GM12878 (cell line): ENCODE measurements around the gene FAM8A1. TPM values are rescaled to one million over a fixed set of nuclear protein-coding genes. Genes with fewer than 3 reads are reported as not detected.
"Not testable (repeated sequence)": the region's sequence is repeated elsewhere in the genome, so short reads cannot be mapped to it uniquely, and the experiment has no call there.

Experiments
- ATAC-seq: fragments of 200-7000 bp; cut with Tn5 transposase; 3 replicates; pipeline ENCODE4 v1.9.1; 2020; ENCODE audit warnings: mild to moderate bottlenecking, moderate library complexity
- BruUV-seq: library from RNA; stranded (reverse); fragments of 400-500 nt; replicated peaks from 2 replicates; lab custom pipeline; 2021; lab: Mats Ljungman, UMichigan
- CTCF ChIA-PET: fragments of 300-600 bp; sonication (Branson Sonifier 250); formaldehyde crosslinking; extraction: SDS; loops from one replicate; lab custom pipeline; 2021; ENCODE audit warnings: inconsistent platforms; lab: Yijun Ruan, JAX
- POLR2A ChIA-PET: fragments of 350-600 bp; formaldehyde crosslinking; extraction: SDS; loops from one replicate; lab custom pipeline; 2021; ENCODE audit warnings: inconsistent platforms; lab: Charles Lee
- RAD21 ChIA-PET: fragments of 300-600 bp; sonication (Branson Sonifier 250); formaldehyde crosslinking; loops from one replicate; lab custom pipeline; 2023; ENCODE audit warnings: antibody characterized with exemption; ENCODE audit not compliant: unreplicated experiment; lab: Charles Lee
- SMC1A ChIA-PET: fragments of 300-600 bp; sonication (Branson Sonifier 250); formaldehyde crosslinking; loops from one replicate; lab custom pipeline; 2023; ENCODE audit not compliant: unreplicated experiment, uncharacterized antibody; lab: Charles Lee
- DNase-seq: peaks from one replicate; pipeline ENCODE4 v3.0.0-alpha.2; 2011; ENCODE audit warnings: low read depth, low spot score
- FAIRE-seq: peaks from 3 replicates; lab custom pipeline; 2011; peaks lifted over from hg19 to GRCh38; lab: Jason Lieb, UNC
- H2AFZ ChIP-seq: 2 replicates; pipeline ENCODE4 v1.6.0; 2011; ENCODE audit warnings: low read depth, low read length, control low read depth; ENCODE audit not compliant: control insufficient read depth
- H3K27ac ChIP-seq: 2 replicates; pipeline ENCODE4 v1.5.1; 2011; ENCODE audit warnings: control low read depth; ENCODE audit not compliant: control insufficient read depth, insufficient read depth
- H3K27me3 ChIP-seq, 2 experiments: replicated peaks in 1 of 2; 2 replicates each; pipeline versions ENCODE4 v1.6.0 to v1.6.1; 2011; ENCODE audit warnings: low read length in 1 of 2; ENCODE audit not compliant: control insufficient read depth in 2 of 2, insufficient read depth in 2 of 2
- H3K36me3 ChIP-seq, 2 experiments: 2 replicates each; pipeline ENCODE4 v1.5.1; 2011; ENCODE audit warnings: low read length in 1 of 2; ENCODE audit not compliant: control insufficient read depth in 2 of 2, insufficient read depth in 2 of 2
- H3K4me1 ChIP-seq: 2 replicates; pipeline ENCODE4 v1.6.1; 2011; ENCODE audit warnings: mild to moderate bottlenecking, low read length, moderate library complexity, mixed read lengths; ENCODE audit not compliant: control insufficient read depth, insufficient read depth
- H3K4me2 ChIP-seq: 2 replicates; pipeline ENCODE4 v1.6.0; 2011; ENCODE audit warnings: control low read depth; ENCODE audit not compliant: control insufficient read depth, insufficient read depth
- H3K4me3 ChIP-seq: fragments of 200-600 bp; sonication (generic); 2 replicates; pipeline ENCODE4 v1.5.1; 2016
- H3K79me2 ChIP-seq: 2 replicates; pipeline ENCODE4 v1.6.0; 2011; ENCODE audit warnings: low read length; ENCODE audit not compliant: control insufficient read depth, insufficient read depth
- H3K9ac ChIP-seq: 2 replicates; pipeline ENCODE4 v1.8.0; 2011; ENCODE audit warnings: low read length, control low read depth, mixed read lengths; ENCODE audit not compliant: control insufficient read depth, insufficient read depth
- H3K9me3 ChIP-seq: replicated peaks from 3 replicates; pipeline ENCODE4 v1.5.1; 2011; ENCODE audit warnings: mild to moderate bottlenecking, low read length; ENCODE audit not compliant: control insufficient read depth, insufficient read depth
- H4K20me1 ChIP-seq: 2 replicates; pipeline ENCODE4 v1.6.0; 2011; ENCODE audit not compliant: control insufficient read depth, insufficient read depth
- FOS ChIP-seq: IDR thresholded peaks from 3 replicates; pipeline ENCODE4 v1.6.1; 2011; ENCODE audit warnings: borderline replicate concordance; ENCODE audit not compliant: insufficient read length; ENCODE audit errors: extremely low read depth
- KDM1A ChIP-seq: fragments of 200-600 bp; sonication (generic); IDR thresholded peaks from 2 replicates; pipeline ENCODE4 v1.6.1; 2016; ENCODE audit warnings: borderline replicate concordance
- MXI1 ChIP-seq: fragments of 150-350 bp; IDR thresholded peaks from 2 replicates; pipeline ENCODE4 v1.6.1; 2011; ENCODE audit warnings: low read depth, mild to moderate bottlenecking, inconsistent platforms, low read length, improper control_type of control experiment
- NFXL1 ChIP-seq: fragments of 450-650 bp; IDR thresholded peaks from 2 replicates; pipeline ENCODE4 v1.6.1; 2017; ENCODE audit warnings: antibody characterized with exemption, mild to moderate bottlenecking, borderline replicate concordance
- NR2F1 ChIP-seq: fragments of 450-650 bp; conservative IDR thresholded peaks from 2 replicates; pipeline ENCODE4 v1.6.1; 2017; ENCODE audit warnings: mild to moderate bottlenecking
- SMAD5 ChIP-seq: IDR thresholded peaks from 2 replicates; pipeline ENCODE4 v1.6.1; 2016; ENCODE audit warnings: antibody characterized with exemption, low read depth
- SUPT20H ChIP-seq: IDR thresholded peaks from 2 replicates; pipeline ENCODE4 v1.6.1; 2011; ENCODE audit warnings: low read depth, mild to moderate bottlenecking, low read length, moderate library complexity, borderline replicate concordance; ENCODE audit not compliant: control insufficient read depth
- TARDBP ChIP-seq: IDR thresholded peaks from 2 replicates; pipeline ENCODE4 v1.6.1; 2016; ENCODE audit warnings: borderline replicate concordance
- ZZZ3 ChIP-seq: IDR thresholded peaks from 2 replicates; pipeline ENCODE4 v1.6.1; 2011; ENCODE audit warnings: low read depth; ENCODE audit not compliant: control insufficient read depth, insufficient read length
- WGBS: methylation state at CpG from one replicate; pipeline ENCODE4 v1.1.6; 2016; ENCODE audit warnings: low lambda C conversion rate; ENCODE audit not compliant: insufficient replicate concordance, insufficient coverage; ENCODE audit errors: missing lambda C conversion rate; 5-methylcytosine and 5-hydroxymethylcytosine counted together
- in situ Hi-C: fragments of 300-500 bp; cut with MboI; formaldehyde crosslinking; loops from 9 replicates; pipeline ENCODE4 v1.14.3; 2018; ENCODE audit warnings: mixed read lengths
- intact Hi-C: fragments of 100-400 bp; cut with micrococcal nuclease; formaldehyde crosslinking; loops from one replicate; pipeline ENCODE4 v1.14.2; 2022; ENCODE audit not compliant: unreplicated experiment
- polyA plus RNA-seq, 11 experiments: library from polyadenylated mRNA; depleted of rRNA in 4 of 11; unstranded in 6 of 11; stranded (reverse) in 5 of 11; fragments of >200 nt; fragmentation: Nextera tagmentation in 4 of 11; fragmentation: Illumina TruSeq in 1 of 11; extraction: Ambion mirVana in 4 of 11; extraction: Trizol in 1 of 11; gene quantifications; 1 replicate in 1 of 11; 2 replicates in 10 of 11; pipeline versions ENCODE4 v1.2.1 to v1.2.3, GENCODE V29; 2011 to 2016; ENCODE audit warnings: inconsistent platforms in 2 of 11, missing spikeins in 2 of 11, low read depth in 1 of 11
- total RNA-seq, 4 experiments: library from RNA; depleted of rRNA in 3 of 4; stranded (reverse); fragments of >200 nt in 3 of 4; fragmentation: Illumina TruSeq in 1 of 4; extraction: Trizol in 1 of 4; gene quantifications; 2 replicates each; pipeline versions ENCODE4 v1.2.1 to v1.2.3, GENCODE V29; 2013 to 2021
- TF ChIP-seq, protein P1 (sequence below): fragments of 450-650 bp; formaldehyde crosslinking; IDR thresholded peaks from 2 replicates; pipeline ENCODE4 v1.4.0; 2020; ENCODE audit warnings: mild to moderate bottlenecking, moderate library complexity

FAM8A1 gene
- total and polyA plus RNA-seq, 10 of the 15 experiments (the other 5 are each of a cell fraction or from before 2014, with no cell fraction given), result 1.4 to 7.4 (median 3.6) TPM

DNA sequence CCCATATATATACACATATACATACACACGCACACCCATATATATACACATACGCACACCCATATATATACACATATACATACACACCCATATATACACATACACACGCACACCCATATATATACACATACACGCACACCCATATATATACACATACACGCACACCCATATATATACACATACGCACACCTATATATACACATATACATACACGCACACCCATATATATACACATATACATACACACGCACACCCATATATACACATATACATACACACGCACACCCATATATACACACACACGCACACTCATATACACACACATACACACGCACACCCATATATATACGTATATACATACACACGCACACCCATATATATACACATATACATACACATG, 13.5 kb upstream of the FAM8A1 start:
- H2AFZ ChIP-seq, H3K36me3 ChIP-seq, in situ Hi-C loops, H3K4me3 ChIP-seq, intact Hi-C loops, H3K27me3 ChIP-seq, H3K4me1 ChIP-seq, H3K9me3 ChIP-seq, H3K9ac ChIP-seq, POLR2A ChIA-PET, H3K27ac ChIP-seq, ATAC-seq, H3K4me2 ChIP-seq, H4K20me1 ChIP-seq, DNase-seq, FAIRE-seq, H3K79me2 ChIP-seq, BruUV-seq: not testable (repeated sequence)
- ChIA-PET RAD21 (interaction anchor here (1.0 to 1.1 kb wide), 2 partner anchors 15 to 230 kb away, joined by 3 read pairs; no protein-coding TSS in a partner anchor), SMC1A (interaction anchor here (1.1 to 6.2 kb wide), 3 partner anchors 218 to 429 kb away, joined by 3 to 60 read pairs (median 4); no protein-coding TSS in a partner anchor), CTCF (interaction anchor here (3.3 kb wide), 1 partner anchor 217 kb away, joined by 39 read pairs; no protein-coding TSS in a partner anchor)
- WGBS, result 89% methylated on average over 13 of the region's 13 CpGs

DNA sequence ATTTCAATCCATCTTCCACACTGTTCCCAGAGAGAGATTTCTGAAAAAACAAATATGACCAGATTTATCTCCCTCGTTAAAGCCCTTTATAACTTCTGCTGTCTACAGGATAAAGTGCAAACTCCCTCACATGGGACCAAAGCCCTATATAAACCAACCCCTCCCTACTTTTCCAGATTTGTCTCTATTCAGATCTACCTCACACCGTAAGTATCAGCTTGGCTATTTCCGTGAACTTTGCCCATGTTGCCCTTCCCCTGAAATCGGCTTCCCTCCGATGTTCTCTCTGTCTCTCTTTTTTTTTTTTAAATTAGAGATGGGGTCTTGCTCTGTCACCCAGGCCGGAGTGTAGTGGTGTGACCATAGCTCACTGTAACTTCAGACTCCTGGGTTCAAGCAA, 12.1 kb upstream of the FAM8A1 start:
- Histone ChIP-seq H3K27ac (no peak overlapping the region), H3K4me1 (peaks cover 5% of the 10 kb centered on the region; the same call in 1 of the 2 replicates), H2AFZ (no peak overlapping the region), H3K79me2 (no peaks in the 10 kb centered on the region), H3K27me3 (no peaks in the 10 kb centered on the region), H3K4me3 (no peak overlapping the region), H3K9ac (no peak overlapping the region), H3K36me3 (no peaks in the 10 kb centered on the region), H3K4me2 (no peak overlapping the region), H4K20me1 (no peaks in the 10 kb centered on the region), H3K9me3 (no peaks in the 10 kb centered on the region)
- ATAC-seq, result no peak
- DNase-seq, result no peak
- BruUV-seq, result no TSS peak
- ChIA-PET SMC1A (interaction anchor here (0.7 kb wide), 2 partner anchors 32 to 235 kb away, joined by 3 read pairs; no protein-coding TSS in a partner anchor), POLR2A (no interaction called here), CTCF (interaction anchor here (1.2 to 2.3 kb wide), 2 partner anchors 226 to 227 kb away, joined by 4 to 7 read pairs; no protein-coding TSS in a partner anchor), RAD21 (no interaction called here)
- 54% methylated on average over 5 of the region's 6 CpGs for WGBS
- no peak for FAIRE-seq
- intact Hi-C loops, result no loop called here
- in situ Hi-C loops, result no loop called here
- TF ChIP-seq KDM1A (no peak), MXI1 (no peak), NR2F1 (no peak), SUPT20H (no peak), NFXL1 (no peak), FOS (no peak), SMAD5 (no peak), ZZZ3 (no peak), TARDBP (no peak)
- TF ChIP-seq, protein P1, sequence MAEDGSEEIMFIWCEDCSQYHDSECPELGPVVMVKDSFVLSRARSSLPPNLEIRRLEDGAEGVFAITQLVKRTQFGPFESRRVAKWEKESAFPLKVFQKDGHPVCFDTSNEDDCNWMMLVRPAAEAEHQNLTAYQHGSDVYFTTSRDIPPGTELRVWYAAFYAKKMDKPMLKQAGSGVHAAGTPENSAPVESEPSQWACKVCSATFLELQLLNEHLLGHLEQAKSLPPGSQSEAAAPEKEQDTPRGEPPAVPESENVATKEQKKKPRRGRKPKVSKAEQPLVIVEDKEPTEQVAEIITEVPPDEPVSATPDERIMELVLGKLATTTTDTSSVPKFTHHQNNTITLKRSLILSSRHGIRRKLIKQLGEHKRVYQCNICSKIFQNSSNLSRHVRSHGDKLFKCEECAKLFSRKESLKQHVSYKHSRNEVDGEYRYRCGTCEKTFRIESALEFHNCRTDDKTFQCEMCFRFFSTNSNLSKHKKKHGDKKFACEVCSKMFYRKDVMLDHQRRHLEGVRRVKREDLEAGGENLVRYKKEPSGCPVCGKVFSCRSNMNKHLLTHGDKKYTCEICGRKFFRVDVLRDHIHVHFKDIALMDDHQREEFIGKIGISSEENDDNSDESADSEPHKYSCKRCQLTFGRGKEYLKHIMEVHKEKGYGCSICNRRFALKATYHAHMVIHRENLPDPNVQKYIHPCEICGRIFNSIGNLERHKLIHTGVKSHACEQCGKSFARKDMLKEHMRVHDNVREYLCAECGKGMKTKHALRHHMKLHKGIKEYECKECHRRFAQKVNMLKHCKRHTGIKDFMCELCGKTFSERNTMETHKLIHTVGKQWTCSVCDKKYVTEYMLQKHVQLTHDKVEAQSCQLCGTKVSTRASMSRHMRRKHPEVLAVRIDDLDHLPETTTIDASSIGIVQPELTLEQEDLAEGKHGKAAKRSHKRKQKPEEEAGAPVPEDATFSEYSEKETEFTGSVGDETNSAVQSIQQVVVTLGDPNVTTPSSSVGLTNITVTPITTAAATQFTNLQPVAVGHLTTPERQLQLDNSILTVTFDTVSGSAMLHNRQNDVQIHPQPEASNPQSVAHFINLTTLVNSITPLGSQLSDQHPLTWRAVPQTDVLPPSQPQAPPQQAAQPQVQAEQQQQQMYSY (CRISPR knock-in tag), result no peak
